A673 (cell line): Measurements from ENCODE around the gene CA6. TPM values are rescaled to one million over a fixed set of nuclear protein-coding genes. Genes with fewer than 3 reads are reported as not detected.

Source experiments
- BruUV-seq: library from RNA; stranded (reverse); fragments of 400-500 nt; replicated peaks from 2 replicates; lab custom pipeline; 2021; lab: Mats Ljungman, UMichigan
- CTCF ChIA-PET: fragments of 300-600 bp; sonication (Branson Sonifier 250); formaldehyde crosslinking; loops from one replicate; lab custom pipeline; 2022; ENCODE audit warnings: antibody characterized with exemption; lab: Charles Lee
- POLR2A ChIA-PET: fragments of 300-600 bp; sonication (Branson Sonifier 250); formaldehyde crosslinking; loops from one replicate; lab custom pipeline; 2022; ENCODE audit warnings: antibody characterized with exemption; ENCODE audit not compliant: low non-redundant PET; lab: Charles Lee
- DNase-seq: peaks from one replicate; pipeline ENCODE4 v3.0.0-alpha.2; 2015; ENCODE audit warnings: low spot score
- H3K27ac ChIP-seq: fragments of 200-600 bp; sonication (generic); 2 replicates; pipeline ENCODE4 v1.5.1; 2016; ENCODE audit warnings: mixed run types, low read depth, mild to moderate bottlenecking, mixed read lengths, antibody characterized with exemption, low read length; ENCODE audit not compliant: poor library complexity, severe bottlenecking
- H3K27me3 ChIP-seq: fragments of 200-600 bp; sonication (generic); replicated peaks from 2 replicates; pipeline ENCODE4 v1.6.1; 2017; ENCODE audit warnings: mixed run types, low read depth, mild to moderate bottlenecking, mixed read lengths, antibody characterized with exemption, low read length; ENCODE audit not compliant: insufficient read depth, poor library complexity
- H3K36me3 ChIP-seq: fragments of 200-600 bp; sonication (generic); 2 replicates; pipeline ENCODE4 v1.6.1; 2016; ENCODE audit warnings: mixed run types, mild to moderate bottlenecking, mixed read lengths, antibody characterized with exemption, low read length; ENCODE audit not compliant: insufficient read depth, poor library complexity, severe bottlenecking
- H3K4me1 ChIP-seq: fragments of 200-600 bp; sonication (generic); 2 replicates; pipeline ENCODE4 v1.6.1; 2017; ENCODE audit warnings: mixed run types, mild to moderate bottlenecking, mixed read lengths, antibody characterized with exemption, low read length; ENCODE audit not compliant: insufficient read depth, poor library complexity, severe bottlenecking
- H3K4me3 ChIP-seq: fragments of 200-600 bp; sonication (generic); 2 replicates; pipeline ENCODE4 v1.5.1; 2016; ENCODE audit warnings: low read depth, mixed run types, mild to moderate bottlenecking, mixed read lengths, low read length; ENCODE audit not compliant: poor library complexity, severe bottlenecking
- H3K9me3 ChIP-seq: fragments of 200-600 bp; sonication (generic); 2 replicates; pipeline ENCODE4 v1.6.1; 2016; ENCODE audit warnings: mixed run types, low read depth, mild to moderate bottlenecking, mixed read lengths, antibody characterized with exemption, low read length; ENCODE audit not compliant: poor library complexity, severe bottlenecking
- CTCF ChIP-seq: fragments of 300-800, 200-600 bp; sonication (generic); conservative IDR thresholded peaks from 2 replicates; pipeline ENCODE4 v1.5.1; 2017; ENCODE audit warnings: low read depth, mild to moderate bottlenecking, antibody characterized with exemption, low read length, moderate library complexity, mixed read lengths
- EZH2 ChIP-seq: fragments of 200-600 bp; sonication (generic); IDR thresholded peaks from 2 replicates; pipeline ENCODE4 v1.6.1; 2017; ENCODE audit warnings: borderline replicate concordance, low read depth, mild to moderate bottlenecking, mixed read lengths, antibody characterized with exemption, low read length; ENCODE audit not compliant: poor library complexity, severe bottlenecking
- intact Hi-C: fragments of 100-400 bp; cut with micrococcal nuclease; formaldehyde crosslinking; loops from one replicate; pipeline ENCODE4 v1.10.0; 2022; ENCODE audit not compliant: unreplicated experiment
- total RNA-seq: library from RNA; stranded (reverse); gene quantifications from 2 replicates; pipeline ENCODE4 v1.2.3, GENCODE V29; 2021

The CA6 gene
- total RNA-seq, 1 experiment from 2014 or later, result not detected

- ChIA-PET CTCF (no interaction called here), POLR2A (no interaction called here)
- H3K27me3 ChIP-seq, result no peaks in the 10 kb centered on the region
- TF ChIP-seq CTCF, result no peak
- TF ChIP-seq EZH2, result no peak
- H3K27ac ChIP-seq, result no peak overlapping the region
- DNase-seq, result no peak
- H3K4me3 ChIP-seq, result no peak overlapping the region
- no TSS peak for BruUV-seq
- H3K9me3 ChIP-seq, result no peaks in the 10 kb centered on the region
- H3K4me1 ChIP-seq, result no peaks in the 10 kb centered on the region
- no peaks in the 10 kb centered on the region for H3K36me3 ChIP-seq
- intact Hi-C loops, result no loop called here
Observed at GRCh38 chr1:8955406-8955805, 9.7 kb downstream of the CA6 start.

GRCh38 chr1:8956461-8957349, 11.0 kb downstream of the CA6 start:
- H3K36me3 ChIP-seq, result no peaks in the 10 kb centered on the region
- BruUV-seq, result no TSS peak
- ChIA-PET POLR2A (no interaction called here), CTCF (no interaction called here)
- no peak for TF ChIP-seq CTCF
- TF ChIP-seq EZH2, result no peak
- no peak overlapping the region for H3K4me3 ChIP-seq
- no peaks in the 10 kb centered on the region for H3K9me3 ChIP-seq
- H3K27ac ChIP-seq, result no peak overlapping the region
- H3K4me1 ChIP-seq, result no peaks in the 10 kb centered on the region
- DNase-seq, result no peak
- H3K27me3 ChIP-seq, result no peaks in the 10 kb centered on the region
- intact Hi-C loops, result no loop called here

GRCh38 chr1:8962812-8963530, 17.3 kb downstream of the CA6 start:
- H3K36me3 ChIP-seq, result no peaks in the 10 kb centered on the region
- no peaks in the 10 kb centered on the region for H3K27me3 ChIP-seq
- CTCF ChIA-PET, result interaction anchor here (0.6 to 1.1 kb wide), 3 partner anchors 42 to 285 kb away, joined by 3 to 4 read pairs (median 3); no protein-coding TSS in a partner anchor
- POLR2A ChIA-PET, result interaction anchor here (0.6 kb wide), 1 partner anchor 1130 kb away, joined by 3 read pairs; no protein-coding TSS in a partner anchor
- H3K27ac ChIP-seq, result no peak overlapping the region
- TF ChIP-seq CTCF, result peak; percentile 68
- no peak for TF ChIP-seq EZH2
- BruUV-seq, result no TSS peak
- intact Hi-C loops, result no loop called here
- peak; percentile 53 for DNase-seq
- no peak overlapping the region for H3K4me3 ChIP-seq
- H3K9me3 ChIP-seq, result no peaks in the 10 kb centered on the region
- H3K4me1 ChIP-seq, result no peaks in the 10 kb centered on the region
